ENCODE measurements around the gene P2RY4.
"Not testable (repeated sequence)": the region's sequence is repeated elsewhere in the genome, so short reads cannot be mapped to it uniquely, and the experiment has no call there.

P2RY4 gene

DNA sequence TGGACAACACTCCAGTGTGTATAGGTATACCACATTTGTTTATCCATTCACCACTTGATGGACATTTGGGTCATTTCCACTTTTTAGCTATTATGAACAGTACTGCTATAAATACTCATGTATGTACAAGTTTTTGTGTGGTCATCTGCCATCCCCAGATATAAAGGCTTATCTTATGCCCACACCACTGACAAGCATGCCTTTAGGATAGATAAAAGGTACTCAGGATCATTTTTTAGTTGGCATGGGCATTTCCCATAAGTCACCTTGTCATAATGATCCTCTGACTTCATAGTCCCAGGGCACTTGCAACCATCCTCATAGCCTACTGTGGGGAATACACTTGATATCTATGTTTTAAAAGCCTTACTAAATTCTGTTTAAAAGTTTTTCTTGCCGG is 19.3 kb downstream of the P2RY4 start:
- H3K9me3 Mint-ChIP-seq, result peaks cover 39% of the 10 kb centered on the region
- TF ChIP-seq, protein P1, sequence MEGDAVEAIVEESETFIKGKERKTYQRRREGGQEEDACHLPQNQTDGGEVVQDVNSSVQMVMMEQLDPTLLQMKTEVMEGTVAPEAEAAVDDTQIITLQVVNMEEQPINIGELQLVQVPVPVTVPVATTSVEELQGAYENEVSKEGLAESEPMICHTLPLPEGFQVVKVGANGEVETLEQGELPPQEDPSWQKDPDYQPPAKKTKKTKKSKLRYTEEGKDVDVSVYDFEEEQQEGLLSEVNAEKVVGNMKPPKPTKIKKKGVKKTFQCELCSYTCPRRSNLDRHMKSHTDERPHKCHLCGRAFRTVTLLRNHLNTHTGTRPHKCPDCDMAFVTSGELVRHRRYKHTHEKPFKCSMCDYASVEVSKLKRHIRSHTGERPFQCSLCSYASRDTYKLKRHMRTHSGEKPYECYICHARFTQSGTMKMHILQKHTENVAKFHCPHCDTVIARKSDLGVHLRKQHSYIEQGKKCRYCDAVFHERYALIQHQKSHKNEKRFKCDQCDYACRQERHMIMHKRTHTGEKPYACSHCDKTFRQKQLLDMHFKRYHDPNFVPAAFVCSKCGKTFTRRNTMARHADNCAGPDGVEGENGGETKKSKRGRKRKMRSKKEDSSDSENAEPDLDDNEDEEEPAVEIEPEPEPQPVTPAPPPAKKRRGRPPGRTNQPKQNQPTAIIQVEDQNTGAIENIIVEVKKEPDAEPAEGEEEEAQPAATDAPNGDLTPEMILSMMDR (IDR thresholded peaks at IDR 0.05), result no peak
- H3K27me3 Mint-ChIP-seq (ENCODE audit: low read depth, poor library complexity), result no peaks in the 10 kb centered on the region
- no peaks in the 10 kb centered on the region for H3K4me1 Mint-ChIP-seq
- no peak overlapping the region for H3K4me3 Mint-ChIP-seq
- H3K36me3 Mint-ChIP-seq (ENCODE audit: low read depth), result no peaks in the 10 kb centered on the region
- DNase-seq, result no peak
- no peak overlapping the region for H3K27ac Mint-ChIP-seq

DNA sequence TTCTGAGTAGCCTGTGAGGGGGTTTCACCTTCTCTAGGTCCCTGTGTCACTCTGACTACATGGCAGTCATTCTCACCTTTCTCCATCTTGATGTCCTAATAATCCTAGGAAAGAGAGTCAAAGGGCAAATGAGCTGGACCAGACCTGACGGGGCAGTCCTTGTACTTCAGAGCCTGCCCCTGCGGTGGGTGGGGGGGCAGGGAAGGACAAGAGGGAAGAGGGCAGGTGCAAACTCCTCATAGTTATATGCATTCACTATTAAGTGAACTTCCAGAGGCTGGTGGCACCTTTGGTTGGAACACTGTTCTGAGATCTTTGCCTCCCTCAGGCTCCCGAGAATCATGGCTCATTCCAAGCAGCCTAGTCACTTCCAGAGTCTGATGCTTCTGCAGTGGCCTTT is 25.6 kb downstream of the P2RY4 start, which contains the start of gene AWAT1:
Gene AWAT1 (plus strand): TSS at position 301 of the 400 bp plus-strand sequence. CDS start 41 bp downstream, at position 342.
- peaks cover 4% of the 10 kb centered on the region for H3K27me3 Mint-ChIP-seq (ENCODE audit: low read depth, poor library complexity)
- DNase-seq, result no peak
- H3K4me3 Mint-ChIP-seq, result no peak within 1 kb of the TSS
- H3K36me3 Mint-ChIP-seq (ENCODE audit: low read depth), result no peaks in the 10 kb centered on the region
- TF ChIP-seq, protein P1 (IDR thresholded peaks at IDR 0.05), result no peak
- no peak within 1 kb of the TSS for H3K27ac Mint-ChIP-seq
- H3K9me3 Mint-ChIP-seq, result peaks cover 37% of the 10 kb centered on the region
- no peaks in the 10 kb centered on the region for H3K4me1 Mint-ChIP-seq

DNA sequence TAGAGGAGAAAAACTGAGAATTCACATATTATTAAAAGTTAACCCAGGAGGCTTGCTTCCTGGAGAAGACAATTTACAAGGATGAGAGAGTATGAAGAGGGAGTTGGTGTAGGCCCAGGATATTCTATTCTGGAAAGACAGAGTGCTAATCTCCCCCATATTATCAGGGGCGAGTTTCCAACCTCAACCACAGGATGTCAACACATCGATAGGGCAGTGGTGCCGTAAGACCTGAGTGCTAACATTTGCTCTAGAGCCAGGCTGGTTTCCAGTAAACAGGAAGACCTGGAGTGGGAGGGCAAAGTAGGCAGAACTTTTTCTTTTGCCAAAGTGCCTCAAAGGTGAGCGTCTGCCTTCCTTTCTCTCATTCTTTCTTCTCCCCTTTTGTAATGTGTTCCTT is 28.3 kb downstream of the P2RY4 start:
- no peaks in the 10 kb centered on the region for H3K4me1 Mint-ChIP-seq
- peaks cover 7% of the 10 kb centered on the region for H3K27me3 Mint-ChIP-seq (ENCODE audit: low read depth, poor library complexity)
- H3K36me3 Mint-ChIP-seq (ENCODE audit: low read depth), result no peaks in the 10 kb centered on the region

DNA sequence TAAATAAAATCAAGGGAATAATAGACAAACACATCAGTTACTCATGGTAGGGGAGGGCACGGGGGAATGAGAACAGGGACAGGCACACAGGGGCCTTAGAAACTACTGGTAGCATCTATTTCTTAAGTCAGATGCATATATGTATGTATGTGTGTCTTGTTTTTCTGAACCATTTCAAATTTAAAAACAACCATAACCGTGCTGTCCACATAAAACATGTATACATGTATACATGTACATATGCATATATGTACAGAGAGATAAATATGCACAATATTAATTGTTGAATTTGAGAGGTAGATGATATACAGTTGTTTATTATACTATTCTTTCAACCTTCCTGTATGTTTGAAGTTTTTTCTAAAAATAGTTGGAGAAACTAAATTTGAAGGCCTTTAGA is 33.3 kb downstream of the P2RY4 start:
- Mint-ChIP-seq H3K36me3 (ENCODE audit: low read depth) (no peaks in the 10 kb centered on the region), H3K4me3 (no peak overlapping the region), H3K27ac (no peak overlapping the region), H3K4me1 (no peaks in the 10 kb centered on the region), H3K27me3 (ENCODE audit: low read depth, poor library complexity) (peaks cover 5% of the 10 kb centered on the region), H3K9me3 (peaks cover 16% of the 10 kb centered on the region)
- DNase-seq, result no peak
- TF ChIP-seq, protein P1 (IDR thresholded peaks at IDR 0.05), result no peak

More for the DNA sequence above, 28.3 kb downstream of the P2RY4 start:
- Mint-ChIP-seq H3K27ac (no peak overlapping the region), H3K4me3 (no peak overlapping the region), H3K9me3 (peaks cover 39% of the 10 kb centered on the region)
- TF ChIP-seq, protein P1 (IDR thresholded peaks at IDR 0.05), result no peak
- no peak for DNase-seq

DNA sequence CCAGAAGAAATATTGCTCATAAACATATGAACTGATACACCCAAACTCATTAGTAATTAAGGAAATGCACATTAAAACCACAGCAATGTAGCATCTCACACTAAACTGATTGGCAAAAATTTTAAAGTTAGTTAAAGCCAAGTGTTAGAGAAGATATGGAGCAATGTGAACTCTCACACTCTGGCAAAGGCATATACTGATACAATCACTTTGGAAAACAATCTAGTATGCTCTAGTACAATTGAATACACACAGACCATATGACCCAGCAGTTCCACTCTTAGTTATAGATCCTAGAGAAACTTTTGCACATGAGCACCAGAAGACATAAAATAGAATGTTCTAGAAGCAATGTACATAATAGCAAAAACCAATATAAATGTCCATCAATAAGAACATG is 34.0 kb downstream of the P2RY4 start:
- Mint-ChIP-seq H3K27me3 (ENCODE audit: low read depth, poor library complexity) (peaks cover 5% of the 10 kb centered on the region), H3K4me1 (no peaks in the 10 kb centered on the region), H3K27ac (no peak overlapping the region), H3K9me3 (peaks cover 19% of the 10 kb centered on the region), H3K36me3 (ENCODE audit: low read depth) (no peaks in the 10 kb centered on the region), H3K4me3 (no peak overlapping the region)
- TF ChIP-seq, protein P1 (IDR thresholded peaks at IDR 0.05), result no peak
- no peak for DNase-seq

DNA sequence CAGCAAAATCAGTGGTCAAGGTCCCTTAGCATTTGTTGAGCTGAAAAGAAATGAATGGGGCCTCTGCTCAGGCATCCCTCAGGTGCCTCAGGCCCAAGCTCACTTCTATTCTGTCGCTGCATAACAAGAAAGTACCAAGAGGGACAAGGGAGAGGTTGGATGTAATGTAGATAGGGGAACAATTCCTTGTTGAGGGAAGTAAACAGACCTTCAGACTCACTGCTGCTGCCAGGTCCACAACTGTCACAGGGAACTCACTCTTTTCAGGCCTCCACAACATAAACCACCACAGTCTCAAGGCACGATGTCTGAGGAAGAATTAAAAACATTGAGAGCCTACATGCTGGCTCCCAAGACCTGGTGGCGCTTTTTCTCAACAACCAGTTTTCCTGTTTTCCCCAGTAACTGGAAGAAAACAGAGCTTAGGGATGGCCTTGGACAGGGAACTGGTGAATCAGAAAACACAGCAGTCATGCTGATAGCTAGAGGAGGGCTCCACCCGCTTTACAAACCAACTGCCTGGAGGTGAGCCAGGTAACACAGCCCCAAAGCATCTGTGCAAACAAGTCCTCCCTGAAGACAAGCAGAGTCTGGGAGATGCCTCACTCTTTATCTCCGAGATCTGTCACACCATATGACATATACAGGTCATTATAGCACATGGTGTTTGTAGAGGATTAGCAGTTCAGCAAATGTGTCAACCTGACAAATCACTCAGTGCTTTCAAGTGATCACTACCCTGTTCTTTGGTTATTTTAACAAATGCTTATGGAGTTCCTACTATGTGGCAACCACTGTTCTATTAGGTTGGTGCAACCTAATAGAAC is 39.9 kb downstream of the P2RY4 start:
- H3K9me3 Mint-ChIP-seq, result peaks cover 37% of the 10 kb centered on the region
- DNase-seq, result no peak
- no peak overlapping the region for H3K4me3 Mint-ChIP-seq
- H3K4me1 Mint-ChIP-seq, result no peaks in the 10 kb centered on the region
- no peaks in the 10 kb centered on the region for H3K36me3 Mint-ChIP-seq (ENCODE audit: low read depth)
- peaks cover 2% of the 10 kb centered on the region for H3K27me3 Mint-ChIP-seq (ENCODE audit: low read depth, poor library complexity)
- TF ChIP-seq, protein P1 (IDR thresholded peaks at IDR 0.05), result no peak
- H3K27ac Mint-ChIP-seq, result no peak overlapping the region

DNA sequence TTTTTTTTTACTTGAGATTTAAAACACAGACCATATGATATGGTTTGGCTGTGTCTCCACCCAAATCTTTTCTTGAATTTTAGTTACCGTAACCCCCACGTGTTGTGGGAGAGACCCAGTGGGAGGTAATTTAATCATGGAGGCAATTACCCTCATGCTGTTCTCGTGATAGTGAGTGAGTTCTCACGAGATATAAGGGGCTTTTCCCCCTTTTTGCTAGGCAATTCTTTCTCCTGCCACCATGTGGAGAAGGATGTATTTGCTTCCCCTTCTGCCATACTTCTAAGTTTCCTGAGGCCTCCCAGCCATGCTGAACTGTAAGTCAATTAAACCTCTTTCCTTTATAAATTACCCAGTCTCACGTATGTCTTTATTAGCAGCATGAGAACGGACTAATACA is 50.4 kb downstream of the P2RY4 start:
- not testable (repeated sequence) for H3K27ac Mint-ChIP-seq; DNase-seq; H3K4me3 Mint-ChIP-seq; H3K4me1 Mint-ChIP-seq; H3K36me3 Mint-ChIP-seq (ENCODE audit: low read depth); H3K27me3 Mint-ChIP-seq (ENCODE audit: low read depth, poor library complexity)
- H3K9me3 Mint-ChIP-seq, result peaks cover 31% of the 10 kb centered on the region
